ENCODE measurements around the gene GRIN2C.
A peak's percentile ranks its signal among the peaks of the same experiment; 100 is the strongest.

- TF ChIP-seq CTCF (IDR thresholded peaks at IDR 0.05), result no peak
- TF ChIP-seq EP300 (IDR thresholded peaks at IDR 0.05), result no peak
- TF ChIP-seq POLR2AphosphoS5 (IDR thresholded peaks at IDR 0.05), result peak; percentile 98
These were observed 13.6 kb upstream of the GRIN2C start for GRCh38 chr17:74873037-74873873.

All from gastroesophageal sphincter (tissue), 3 donors.